ENCODE measurements around the gene GABRB2. TPM values are rescaled to one million over a fixed set of nuclear protein-coding genes. Genes with fewer than 3 reads are reported as not detected.

GABRB2 gene
- total RNA-seq, 1 experiment from 2014 or later, result not detected

- intact Hi-C loops (cut with micrococcal nuclease), result no loop called here
- no peak overlapping the region for H2AFZ ChIP-seq (ENCODE audit: low read depth, low read length, poor library complexity, severe bottlenecking)
- H4K20me1 ChIP-seq (ENCODE audit: insufficient read depth), result no peaks in the 10 kb centered on the region
- H3K9me2 ChIP-seq (ENCODE audit: insufficient read depth), result no peaks in the 10 kb centered on the region
- H3K27me3 ChIP-seq (ENCODE audit: insufficient read depth, low read length), result no peaks in the 10 kb centered on the region
- no peak for DNase-seq (ENCODE audit: low read depth, low spot score)
- no peaks in the 10 kb centered on the region for H3K79me2 ChIP-seq (ENCODE audit: insufficient read depth, low read length)
- no peak overlapping the region for H3K4me2 ChIP-seq (ENCODE audit: low read length)
- ChIA-PET CTCF (no interaction called here), RAD21 (ENCODE audit: low non-redundant PET in 1 of 2, low total read pairs in 2 of 2, uncharacterized antibody in 2 of 2, unreplicated experiment in 2 of 2) (no interaction called here), POLR2A (no interaction called here)
- no peaks in the 10 kb centered on the region for H3K36me3 ChIP-seq (ENCODE audit: control insufficient read depth in 1 of 2, insufficient read depth in 2 of 2, low read length in 2 of 2)
- H3K4me1 ChIP-seq (ENCODE audit: control insufficient read depth in 1 of 2, insufficient read depth in 2 of 2, low read length in 2 of 2), result no peaks in the 10 kb centered on the region
- TF ChIP-seq ZNF274 (IDR thresholded peaks at IDR 0.05; ENCODE audit: low read depth, low read length), result no peak
- TF ChIP-seq, protein P1, sequence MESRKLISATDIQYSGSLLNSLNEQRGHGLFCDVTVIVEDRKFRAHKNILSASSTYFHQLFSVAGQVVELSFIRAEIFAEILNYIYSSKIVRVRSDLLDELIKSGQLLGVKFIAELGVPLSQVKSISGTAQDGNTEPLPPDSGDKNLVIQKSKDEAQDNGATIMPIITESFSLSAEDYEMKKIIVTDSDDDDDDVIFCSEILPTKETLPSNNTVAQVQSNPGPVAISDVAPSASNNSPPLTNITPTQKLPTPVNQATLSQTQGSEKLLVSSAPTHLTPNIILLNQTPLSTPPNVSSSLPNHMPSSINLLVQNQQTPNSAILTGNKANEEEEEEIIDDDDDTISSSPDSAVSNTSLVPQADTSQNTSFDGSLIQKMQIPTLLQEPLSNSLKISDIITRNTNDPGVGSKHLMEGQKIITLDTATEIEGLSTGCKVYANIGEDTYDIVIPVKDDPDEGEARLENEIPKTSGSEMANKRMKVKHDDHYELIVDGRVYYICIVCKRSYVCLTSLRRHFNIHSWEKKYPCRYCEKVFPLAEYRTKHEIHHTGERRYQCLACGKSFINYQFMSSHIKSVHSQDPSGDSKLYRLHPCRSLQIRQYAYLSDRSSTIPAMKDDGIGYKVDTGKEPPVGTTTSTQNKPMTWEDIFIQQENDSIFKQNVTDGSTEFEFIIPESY (IDR thresholded peaks at IDR 0.05; ENCODE audit: extremely low read depth, insufficient replicate concordance, low read length), result no peak
- no peak for TF ChIP-seq ELF1 (IDR thresholded peaks at IDR 0.05; ENCODE audit: borderline replicate concordance, low read depth)
- no peak for TF ChIP-seq CBX3 (IDR thresholded peaks at IDR 0.05; ENCODE audit: low read depth)
- no peak for TF ChIP-seq FOSL1 (IDR thresholded peaks at IDR 0.05; ENCODE audit: low read depth)
- TF ChIP-seq POLR2A (IDR thresholded peaks at IDR 0.05; ENCODE audit: borderline replicate concordance, extremely low read depth, insufficient read depth, insufficient read length), result no peak
- no peak for TF ChIP-seq CTCF (IDR thresholded peaks at IDR 0.05 in 2 of 3, conservative IDR thresholded peaks at IDR 0.05 in 1 of 3; ENCODE audit: borderline replicate concordance in 1 of 3, insufficient read depth in 1 of 3, low read depth in 2 of 3, low read length in 2 of 3)
- no peak for TF ChIP-seq ATF3 (IDR thresholded peaks at IDR 0.05)
- TF ChIP-seq, protein P2, sequence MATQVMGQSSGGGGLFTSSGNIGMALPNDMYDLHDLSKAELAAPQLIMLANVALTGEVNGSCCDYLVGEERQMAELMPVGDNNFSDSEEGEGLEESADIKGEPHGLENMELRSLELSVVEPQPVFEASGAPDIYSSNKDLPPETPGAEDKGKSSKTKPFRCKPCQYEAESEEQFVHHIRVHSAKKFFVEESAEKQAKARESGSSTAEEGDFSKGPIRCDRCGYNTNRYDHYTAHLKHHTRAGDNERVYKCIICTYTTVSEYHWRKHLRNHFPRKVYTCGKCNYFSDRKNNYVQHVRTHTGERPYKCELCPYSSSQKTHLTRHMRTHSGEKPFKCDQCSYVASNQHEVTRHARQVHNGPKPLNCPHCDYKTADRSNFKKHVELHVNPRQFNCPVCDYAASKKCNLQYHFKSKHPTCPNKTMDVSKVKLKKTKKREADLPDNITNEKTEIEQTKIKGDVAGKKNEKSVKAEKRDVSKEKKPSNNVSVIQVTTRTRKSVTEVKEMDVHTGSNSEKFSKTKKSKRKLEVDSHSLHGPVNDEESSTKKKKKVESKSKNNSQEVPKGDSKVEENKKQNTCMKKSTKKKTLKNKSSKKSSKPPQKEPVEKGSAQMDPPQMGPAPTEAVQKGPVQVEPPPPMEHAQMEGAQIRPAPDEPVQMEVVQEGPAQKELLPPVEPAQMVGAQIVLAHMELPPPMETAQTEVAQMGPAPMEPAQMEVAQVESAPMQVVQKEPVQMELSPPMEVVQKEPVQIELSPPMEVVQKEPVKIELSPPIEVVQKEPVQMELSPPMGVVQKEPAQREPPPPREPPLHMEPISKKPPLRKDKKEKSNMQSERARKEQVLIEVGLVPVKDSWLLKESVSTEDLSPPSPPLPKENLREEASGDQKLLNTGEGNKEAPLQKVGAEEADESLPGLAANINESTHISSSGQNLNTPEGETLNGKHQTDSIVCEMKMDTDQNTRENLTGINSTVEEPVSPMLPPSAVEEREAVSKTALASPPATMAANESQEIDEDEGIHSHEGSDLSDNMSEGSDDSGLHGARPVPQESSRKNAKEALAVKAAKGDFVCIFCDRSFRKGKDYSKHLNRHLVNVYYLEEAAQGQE (IDR thresholded peaks at IDR 0.05; ENCODE audit: low read depth), result no peak
- ATAC-seq, result no peak
- H3K27ac ChIP-seq (ENCODE audit: low read depth, low read length), result no peak overlapping the region
- no peak overlapping the region for H3K4me3 ChIP-seq (replicated peaks in 1 of 2; ENCODE audit: low read depth in 1 of 2, low read length in 2 of 2)
- peaks cover 0 to 11% of the 10 kb centered on the region in 2 experiments; a peak in 1 of 4 replicates for H3K9me3 ChIP-seq (ENCODE audit: control insufficient read depth in 1 of 2, insufficient read depth in 1 of 2, low read depth in 1 of 2, low read length in 2 of 2)
- no peak overlapping the region for H3K9ac ChIP-seq (ENCODE audit: low read length)
- no TSS peak for BruUV-seq (replicated peaks)
Observed at GRCh38 chr5:161399996-161400562, 146.4 kb downstream of the GABRB2 start.
